Common myeloid progenitor, CD34-positive (primary cell): ENCODE data around the gene BLACAT1.

Experiments used
- CTCF ChIA-PET: fragments of 350-600 bp; sonication (Branson Sonifier 250); formaldehyde crosslinking; loops from one replicate; lab custom pipeline; 2021; ENCODE audit warnings: antibody characterized with exemption; lab: Charles Lee
- POLR2A ChIA-PET: fragments of 350-600 bp; sonication (Branson Sonifier 250); formaldehyde crosslinking; loops from one replicate; lab custom pipeline; 2021; ENCODE audit warnings: antibody characterized with exemption; lab: Charles Lee
- DNase-seq, 3 donors: peaks; one replicate each; pipeline versions ENCODE4 v3.0.0 to v3.0.0-alpha.2; 2013
- H3K27ac ChIP-seq, 2 experiments: 1 replicate in 1 of 2; 2 replicates in 1 of 2; pipeline ENCODE4 v1.7.0; 2013; ENCODE audit warnings: inconsistent platforms in 2 of 2, low read length in 2 of 2, mild to moderate bottlenecking in 2 of 2, low read depth in 1 of 2, moderate library complexity in 1 of 2; ENCODE audit not compliant: severe bottlenecking in 2 of 2, insufficient read depth in 1 of 2, poor library complexity in 1 of 2
- H3K27me3 ChIP-seq, 5 experiments: replicated peaks in 2 of 5; 1 replicate in 3 of 5; 2 replicates in 2 of 5; pipeline versions ENCODE4 v1.6.1 to v1.7.0; 2013; ENCODE audit warnings: low read length in 4 of 5, mild to moderate bottlenecking in 2 of 5, moderate library complexity in 2 of 5, inconsistent platforms in 1 of 5; ENCODE audit not compliant: insufficient read depth in 5 of 5, control insufficient read depth in 4 of 5
- H3K36me3 ChIP-seq, 4 experiments: 1 replicate in 2 of 4; 2 replicates in 2 of 4; pipeline versions ENCODE4 v1.6.1 to v1.7.0; 2013; ENCODE audit warnings: low read length in 3 of 4, control low read depth in 1 of 4, mild to moderate bottlenecking in 1 of 4; ENCODE audit not compliant: control insufficient read depth in 4 of 4, insufficient read depth in 4 of 4
- H3K4me1 ChIP-seq, 4 experiments: 1 replicate in 3 of 4; 2 replicates in 1 of 4; pipeline versions ENCODE4 v1.6.1 to v1.7.1; 2013; ENCODE audit warnings: low read length in 3 of 4, mild to moderate bottlenecking in 3 of 4, control low read depth in 1 of 4, inconsistent platforms in 1 of 4, moderate library complexity in 1 of 4; ENCODE audit not compliant: control insufficient read depth in 4 of 4, insufficient read depth in 4 of 4; ENCODE audit errors: control extremely low read depth in 1 of 4
- H3K4me3 ChIP-seq, 7 experiments: 1 replicate in 4 of 7; 2 replicates in 3 of 7; pipeline versions ENCODE4 v1.5.1 to v1.7.0; 2013; ENCODE audit warnings: mild to moderate bottlenecking in 7 of 7, low read length in 6 of 7, moderate library complexity in 6 of 7, inconsistent platforms in 2 of 7, low read depth in 2 of 7, control low read depth in 1 of 7; ENCODE audit not compliant: insufficient read depth in 4 of 7, control insufficient read depth in 1 of 7; ENCODE audit errors: extremely low read depth in 1 of 7
- H3K9me3 ChIP-seq, 5 experiments: 1 replicate in 4 of 5; 2 replicates in 1 of 5; pipeline versions ENCODE4 v1.6.1 to v1.7.1; 2013; ENCODE audit warnings: low read length in 4 of 5, mild to moderate bottlenecking in 2 of 5, inconsistent platforms in 1 of 5, low read depth in 1 of 5, moderate library complexity in 1 of 5; ENCODE audit not compliant: control insufficient read depth in 4 of 5, insufficient read depth in 2 of 5; ENCODE audit errors: control extremely low read depth in 1 of 5
- WGBS: methylation state at CpG from one replicate; pipeline ENCODE4 v1.1.5; 2013; ENCODE audit not compliant: insufficient coverage; 5-methylcytosine and 5-hydroxymethylcytosine counted together

The BLACAT1 gene

DNA sequence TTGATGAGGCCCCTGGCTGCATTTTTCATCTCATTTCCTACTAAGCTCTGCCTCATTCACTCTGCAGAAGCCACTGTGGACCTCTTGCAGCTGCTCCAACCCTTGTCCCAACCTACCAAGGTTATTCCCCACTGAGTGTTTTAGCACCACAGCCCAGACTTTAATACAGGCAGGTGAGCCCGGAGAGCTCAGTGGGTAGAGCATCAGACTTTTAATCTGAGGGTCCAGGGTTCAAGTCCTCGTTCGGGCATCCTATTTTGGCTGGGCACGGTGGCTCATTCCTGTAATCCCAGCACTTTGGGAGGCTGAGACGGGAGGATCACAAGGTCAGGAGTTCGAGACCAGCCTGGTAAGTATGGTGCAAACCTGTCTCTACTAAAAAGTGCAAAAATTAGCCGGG, 18.1 kb upstream of the BLACAT1 start:
- H3K36me3 ChIP-seq, result no peaks in the 10 kb centered on the region
- H3K9me3 ChIP-seq, result peaks cover 2 to 19% (median 14%) of the 10 kb centered on the region in 5 experiments
- POLR2A ChIA-PET, result no interaction called here
- no peak overlapping the region for H3K4me3 ChIP-seq
- CTCF ChIA-PET, result interaction anchor here (6.7 kb wide), 1 partner anchor 12 kb away, joined by 57 read pairs; no protein-coding TSS in a partner anchor
- H3K27me3 ChIP-seq, result peaks cover 0 to 27% (median 7%) of the 10 kb centered on the region in 5 experiments
- H3K27ac ChIP-seq, result no peak overlapping the region
- no peaks in the 10 kb centered on the region for H3K4me1 ChIP-seq
- 92% methylated on average over 7 of the region's 7 CpGs for WGBS
- no peak for DNase-seq

DNA sequence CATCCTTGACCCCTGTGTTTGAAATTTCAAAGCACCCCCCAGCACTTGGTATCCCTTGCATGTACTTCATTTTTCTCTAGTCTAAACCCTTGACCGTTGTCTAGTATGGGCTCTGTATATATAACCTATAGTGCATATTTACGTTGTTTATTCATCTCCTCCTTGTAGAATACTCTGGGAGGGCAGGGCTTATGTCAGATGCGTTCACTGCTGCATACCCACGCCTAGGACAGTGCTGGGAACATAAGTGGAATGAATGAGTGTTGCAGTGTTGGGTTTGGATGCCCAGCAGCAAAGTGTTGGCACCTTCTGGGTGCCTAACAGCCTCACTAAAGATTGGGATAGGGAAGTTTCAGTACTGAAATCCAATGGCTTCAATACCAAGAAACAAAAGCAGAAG, 17.6 kb upstream of the BLACAT1 start:
- DNase-seq, result no peak
- no peak overlapping the region for H3K27ac ChIP-seq
- ChIA-PET CTCF (interaction anchor here (6.7 kb wide), 1 partner anchor 13 kb away, joined by 57 read pairs; no protein-coding TSS in a partner anchor), POLR2A (no interaction called here)
- H3K4me3 ChIP-seq, result no peak overlapping the region
- 89% methylated on average over 3 of the region's 4 CpGs for WGBS
- H3K9me3 ChIP-seq, result peaks cover 2 to 19% (median 14%) of the 10 kb centered on the region in 5 experiments
- H3K4me1 ChIP-seq, result no peaks in the 10 kb centered on the region
- H3K36me3 ChIP-seq, result no peaks in the 10 kb centered on the region
- peaks cover 0 to 31% (median 7%) of the 10 kb centered on the region in 5 experiments for H3K27me3 ChIP-seq

DNA sequence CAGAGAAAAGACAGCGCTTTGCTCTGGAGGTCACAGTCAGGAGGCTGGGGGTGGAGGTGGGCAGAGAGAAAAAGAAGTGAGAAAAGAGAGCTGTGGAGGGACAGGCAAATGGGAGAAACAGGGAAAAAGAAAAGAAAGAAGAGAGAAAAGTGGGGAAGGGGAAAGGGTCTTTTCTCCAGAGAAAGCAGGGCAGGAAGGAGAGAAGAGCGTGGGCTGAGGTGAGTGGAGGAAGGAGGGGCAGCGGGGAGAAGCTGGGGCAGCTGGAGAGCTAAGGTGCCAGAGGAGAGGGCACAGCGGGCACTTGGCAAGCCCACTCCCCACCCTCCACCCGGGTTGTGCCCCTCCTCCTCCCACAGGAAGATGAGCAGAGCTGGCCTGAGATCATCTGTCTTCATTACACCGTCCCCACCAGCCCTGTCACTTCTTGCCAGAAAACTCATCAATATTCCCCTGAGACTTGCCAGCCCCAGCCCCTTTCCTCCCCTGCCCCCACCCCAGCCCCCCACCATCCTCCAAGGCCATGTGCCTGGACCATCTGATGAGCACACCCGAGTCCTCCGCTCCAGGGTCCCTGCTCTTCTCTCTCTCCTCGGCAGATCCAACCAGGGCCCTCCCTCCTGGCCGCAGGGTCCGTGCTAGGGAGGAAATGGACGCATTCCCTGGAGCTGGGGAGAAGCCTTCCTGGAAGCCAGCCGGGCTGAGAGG, 17.0 kb upstream of the BLACAT1 start:
- Histone ChIP-seq H3K27me3 (peaks cover 0 to 34% (median 7%) of the 10 kb centered on the region in 5 experiments), H3K36me3 (no peaks in the 10 kb centered on the region), H3K9me3 (peaks cover 2 to 19% (median 14%) of the 10 kb centered on the region in 5 experiments), H3K27ac (no peak overlapping the region), H3K4me3 (no peak overlapping the region), H3K4me1 (no peaks in the 10 kb centered on the region)
- ChIA-PET CTCF (interaction anchor here (6.7 kb wide), 1 partner anchor 13 kb away, joined by 57 read pairs; no protein-coding TSS in a partner anchor), POLR2A (no interaction called here)
- 25% methylated on average over 6 of the region's 13 CpGs for WGBS
- no peak for DNase-seq

DNA sequence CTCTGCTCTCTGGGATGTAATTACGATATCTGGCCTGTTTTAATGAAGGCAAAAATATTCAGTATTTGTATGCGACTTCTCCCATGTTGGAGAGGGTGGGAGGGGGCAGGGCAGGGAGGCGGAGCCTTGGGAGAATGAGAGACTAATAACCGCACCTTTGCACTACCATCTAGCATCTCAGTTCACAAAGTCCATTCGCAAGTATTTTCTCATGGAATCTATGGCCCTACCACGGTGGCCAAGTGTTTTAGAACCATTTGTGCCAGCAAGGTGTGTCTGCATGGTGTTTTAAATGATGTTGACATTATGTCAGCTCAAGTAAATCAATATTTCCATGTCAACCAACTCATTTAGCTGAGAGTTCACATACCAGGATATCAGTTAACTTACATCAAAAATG, 14.3 kb upstream of the BLACAT1 start:
- no peaks in the 10 kb centered on the region for H3K4me1 ChIP-seq
- ChIA-PET CTCF (interaction anchor here (0.7 kb wide), 1 partner anchor 80 kb away, joined by 3 read pairs; no protein-coding TSS in a partner anchor), POLR2A (no interaction called here)
- H3K27ac ChIP-seq, result no peak overlapping the region
- no peak overlapping the region for H3K4me3 ChIP-seq
- H3K27me3 ChIP-seq, result peaks cover 4 to 54% (median 8%) of the 10 kb centered on the region in 5 experiments
- no peaks in the 10 kb centered on the region for H3K36me3 ChIP-seq
- DNase-seq, result no peak
- WGBS, result 96% methylated on average over 5 of the region's 6 CpGs
- peaks cover 2 to 7% (median 7%) of the 10 kb centered on the region in 5 experiments for H3K9me3 ChIP-seq

DNA sequence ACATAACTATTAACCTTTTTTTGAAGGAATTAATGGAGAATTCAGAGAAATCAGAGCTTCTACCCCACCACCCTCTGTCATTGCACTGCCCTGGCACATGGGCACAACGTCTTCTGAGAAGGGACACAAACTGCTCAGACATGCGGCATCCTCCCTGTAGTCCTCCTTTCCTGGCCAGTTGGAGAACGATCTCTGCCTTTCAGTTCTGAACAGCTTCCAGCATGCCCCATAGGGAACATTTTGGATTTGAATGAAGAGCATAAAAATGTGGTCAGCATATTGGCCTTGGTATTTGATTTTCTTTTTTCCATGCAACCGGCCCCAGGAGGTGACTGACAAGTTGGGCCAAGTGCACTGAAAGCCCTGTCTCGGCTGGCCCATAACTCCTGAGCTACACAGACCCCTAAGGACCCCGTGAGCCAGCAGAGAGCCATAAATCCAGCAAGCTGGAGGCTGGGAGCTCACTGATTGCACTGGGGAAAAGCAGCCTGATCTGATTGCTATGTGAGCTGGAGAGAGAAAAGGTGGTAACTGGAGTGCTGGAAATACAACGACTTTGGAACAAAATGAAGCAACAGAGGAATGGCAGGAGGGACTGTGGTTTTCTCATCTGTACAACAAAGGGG, 10.9 kb upstream of the BLACAT1 start:
- POLR2A ChIA-PET, result no interaction called here
- peaks cover 4 to 48% (median 13%) of the 10 kb centered on the region in 5 experiments for H3K27me3 ChIP-seq
- 73% methylated on average over 6 of the region's 7 CpGs for WGBS

DNA sequence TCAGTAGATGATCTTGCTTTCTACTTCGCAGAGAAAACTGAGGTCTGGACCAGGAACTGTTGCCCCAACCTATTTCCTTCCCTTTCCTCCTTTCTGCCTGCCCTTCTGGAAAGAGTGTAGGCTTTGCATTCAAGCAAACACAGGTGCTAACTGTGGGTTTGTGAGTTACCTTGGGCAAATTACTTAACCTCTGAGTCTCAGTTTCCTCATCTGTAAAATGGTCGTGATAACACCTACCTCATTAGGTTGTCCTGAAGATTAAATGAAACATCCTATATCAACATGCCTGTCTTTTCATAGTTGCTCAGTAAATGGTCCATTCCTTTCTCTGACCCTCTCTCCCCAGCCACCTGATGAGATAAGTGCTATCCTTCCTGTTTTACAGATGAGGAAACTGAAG, 9.5 kb upstream of the BLACAT1 start:
- H3K4me3 ChIP-seq, result no peak overlapping the region
- H3K27ac ChIP-seq, result no peak overlapping the region
- 78% methylated on average over 2 of the region's 2 CpGs for WGBS
- ChIA-PET POLR2A (no interaction called here), CTCF (no interaction called here)
- DNase-seq, result no peak
- H3K36me3 ChIP-seq, result no peaks in the 10 kb centered on the region
- no peaks in the 10 kb centered on the region for H3K4me1 ChIP-seq
- H3K9me3 ChIP-seq, result no peaks in the 10 kb centered on the region
- H3K27me3 ChIP-seq, result peaks cover 6 to 57% (median 16%) of the 10 kb centered on the region in 5 experiments

More for the DNA sequence above, 10.9 kb upstream of the BLACAT1 start:
- H3K36me3 ChIP-seq, result no peaks in the 10 kb centered on the region
- no peak overlapping the region for H3K27ac ChIP-seq
- no peak for DNase-seq
- CTCF ChIA-PET, result interaction anchor here (0.8 to 1.1 kb wide), 2 partner anchors 11 to 96 kb away, joined by 3 read pairs; partner anchors contain the start of gene BLACAT1
- no peaks in the 10 kb centered on the region for H3K4me1 ChIP-seq
- no peak overlapping the region for H3K4me3 ChIP-seq
- H3K9me3 ChIP-seq, result no peaks in the 10 kb centered on the region
